Ovary (tissue), 3 donors: ENCODE data around the gene ME3.

ENCODE experiments used
- CTCF ChIP-seq, 3 donors: fragments of 450-650 bp in 2 of 3; fragments of 200-600 bp in 1 of 3; IDR thresholded peaks; one replicate each; pipeline versions ENCODE4 v1.5.1 to v1.8.0; 2016 to 2022; ENCODE audit warnings: antibody characterized with exemption in 3 of 3, mild to moderate bottlenecking in 1 of 3
- EP300 ChIP-seq: sonication (generic); formaldehyde crosslinking; IDR thresholded peaks from one replicate; pipeline ENCODE4 v1.6.1; 2017; ENCODE audit warnings: antibody characterized with exemption
- POLR2A ChIP-seq: fragments of 450-650 bp; IDR thresholded peaks from one replicate; pipeline ENCODE4 v1.6.1; 2017; ENCODE audit warnings: antibody characterized with exemption, mild to moderate bottlenecking, moderate library complexity
- donor health status: DM: no; HTN: no; CAD: no.

GRCh38 chr11:86459002-86459385 is 213.4 kb downstream of the ME3 start:
- no peak for TF ChIP-seq CTCF (IDR thresholded peaks at IDR 0.05)
- no peak for TF ChIP-seq EP300
- no peak for TF ChIP-seq POLR2A
